GM21360 (cell line): ENCODE results near the gene SSX2IP.
A peak's percentile ranks its signal among the peaks of the same experiment; 100 is the strongest.

Source experiments
- ATAC-seq: cut with Tn5 transposase; IDR thresholded peaks from one replicate; pipeline ENCODE4 v1.9.1; 2021; ENCODE audit warnings: mild to moderate bottlenecking, moderate library complexity; ENCODE audit not compliant: unreplicated experiment

Gene SSX2IP

DNA sequence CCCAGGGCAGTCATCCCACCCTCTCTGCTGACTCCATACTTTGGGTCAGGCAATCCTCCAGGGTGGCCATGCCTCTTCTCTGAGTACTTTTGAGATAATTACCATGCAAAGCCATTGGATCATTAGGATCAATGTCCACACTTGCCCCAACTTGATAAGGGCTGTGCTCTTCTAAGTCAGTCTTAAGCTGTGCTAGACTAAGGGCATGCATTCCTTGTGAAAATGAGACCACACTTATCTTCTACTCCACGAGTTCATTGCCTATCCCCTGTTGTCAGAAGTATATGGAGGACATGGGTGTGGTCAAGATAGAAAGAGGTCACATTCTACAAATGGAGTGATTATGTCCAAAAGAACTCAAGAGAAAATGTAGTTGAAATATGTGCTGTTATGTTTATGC is 18.9 kb upstream of the SSX2IP start:
- no peak for ATAC-seq

DNA sequence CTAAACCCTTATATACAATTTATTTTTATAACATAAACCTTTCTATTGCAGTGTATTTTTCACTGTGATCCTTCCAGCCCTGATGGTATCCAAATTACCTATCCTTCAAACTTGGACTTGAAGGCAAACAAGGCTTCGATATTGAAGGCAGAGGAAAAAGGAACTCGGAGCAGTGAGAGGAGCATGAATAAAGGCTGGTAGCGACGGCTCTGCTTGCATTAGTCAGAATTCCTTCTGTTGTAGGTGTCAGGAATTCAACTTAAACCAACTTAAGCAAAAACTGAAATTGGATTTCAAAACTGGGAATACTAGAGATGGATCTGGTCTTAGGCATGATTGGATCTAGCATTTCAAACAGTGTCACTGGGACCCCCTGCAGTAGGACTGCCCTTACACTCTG is 17.8 kb upstream of the SSX2IP start:
- no peak for ATAC-seq

DNA sequence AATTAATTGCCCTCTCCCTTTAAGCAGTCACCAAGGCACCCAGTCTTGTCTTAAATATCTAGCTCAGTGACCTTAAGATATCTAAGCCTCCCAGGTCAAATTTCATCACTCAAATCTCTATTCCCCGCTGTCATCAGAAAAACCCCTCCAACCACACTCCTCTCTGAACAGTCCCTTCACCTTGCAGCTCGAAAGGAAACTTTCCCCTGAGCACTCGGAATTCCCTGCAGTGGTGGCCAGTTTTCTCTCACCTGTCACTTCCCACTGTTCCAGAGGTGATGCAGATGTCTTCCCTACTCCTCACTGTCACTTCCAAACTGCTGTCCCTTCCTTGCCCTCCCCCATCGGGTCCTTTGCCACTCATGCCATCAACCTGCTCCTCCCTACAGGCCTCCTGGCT is 15.3 kb upstream of the SSX2IP start:
- ATAC-seq = no peak

DNA sequence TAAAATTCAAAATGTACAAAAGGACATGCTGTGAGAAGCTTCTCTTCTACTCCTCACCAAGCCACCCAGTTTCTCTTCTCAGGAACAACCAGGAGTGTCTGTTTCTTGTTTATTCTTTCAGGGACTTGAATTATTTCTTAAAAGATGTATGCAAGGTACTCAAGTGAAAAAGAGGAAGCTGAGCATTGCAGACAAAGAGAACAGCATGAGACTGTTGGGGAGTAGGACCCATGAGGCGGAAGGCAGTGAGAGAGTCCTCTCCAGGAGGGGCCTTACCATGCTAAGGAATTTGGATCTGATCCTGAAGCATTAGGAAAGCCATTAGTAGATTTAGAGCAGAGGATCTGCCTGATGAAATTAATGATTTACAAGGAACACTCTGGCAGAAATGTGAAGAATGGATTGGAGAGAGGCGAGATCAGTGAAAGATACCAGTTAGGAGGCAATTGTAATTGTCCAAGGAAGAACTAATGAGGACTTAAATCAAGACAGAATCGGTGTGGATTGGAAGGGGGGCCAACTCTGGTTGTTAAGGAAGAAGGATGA is 14.7 kb upstream of the SSX2IP start:
- ATAC-seq = no peak

DNA sequence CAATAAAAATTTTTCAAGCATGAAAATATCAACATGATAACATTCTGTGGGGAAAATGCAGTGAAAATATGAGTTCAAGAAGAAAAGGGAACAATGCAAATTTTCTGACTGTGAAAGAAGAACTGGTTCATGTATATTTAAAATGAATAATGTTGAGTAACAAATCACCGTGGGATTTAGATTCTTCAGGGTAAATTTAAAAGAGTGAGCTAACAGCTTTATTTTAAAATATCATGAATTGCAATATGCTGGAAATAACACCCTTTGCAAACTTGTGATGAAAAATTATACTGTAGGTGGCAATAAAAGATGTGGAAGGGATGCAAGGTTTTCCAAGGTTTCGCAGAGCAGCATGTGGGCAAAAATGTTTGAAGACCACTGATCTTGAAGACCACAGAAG is 13.2 kb upstream of the SSX2IP start:
- ATAC-seq = no peak

DNA sequence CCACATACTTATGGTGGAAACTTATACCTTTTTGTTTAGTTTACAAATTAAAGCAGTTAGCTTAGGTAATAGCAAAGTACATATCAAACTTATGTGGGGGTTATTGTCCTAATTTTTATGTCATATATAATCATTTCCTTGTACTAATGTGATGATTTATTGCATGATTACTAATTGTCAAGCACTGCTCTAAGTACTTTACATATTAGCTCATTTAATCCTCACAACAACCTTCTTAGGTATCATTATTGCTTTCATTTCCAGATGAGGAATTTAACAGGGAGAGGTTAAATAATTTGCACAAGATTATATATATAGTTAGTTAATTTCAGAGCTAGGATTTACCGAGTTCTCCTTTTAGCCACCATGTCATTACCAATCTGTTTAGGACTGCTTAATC is 11.9 kb upstream of the SSX2IP start:
- ATAC-seq = no peak

DNA sequence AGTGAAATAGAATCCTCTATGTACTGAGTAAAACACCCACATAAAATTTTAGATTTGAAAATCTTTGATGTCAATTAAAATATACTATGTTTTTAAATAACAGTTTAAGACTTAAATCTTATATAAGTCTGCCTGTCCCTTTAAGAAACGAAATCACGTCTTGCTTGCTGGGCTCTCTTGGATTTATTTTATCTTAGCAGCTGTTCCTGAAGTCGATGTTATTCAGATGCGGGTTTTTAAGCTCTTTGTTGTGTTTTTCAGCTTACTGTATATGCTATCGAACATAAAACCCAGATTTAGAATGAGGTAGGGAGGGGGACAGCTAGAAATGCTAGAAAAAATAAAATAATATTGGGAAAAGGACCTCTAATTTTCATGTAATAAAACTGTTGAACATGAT is 11.1 kb upstream of the SSX2IP start:
- ATAC-seq = no peak

DNA sequence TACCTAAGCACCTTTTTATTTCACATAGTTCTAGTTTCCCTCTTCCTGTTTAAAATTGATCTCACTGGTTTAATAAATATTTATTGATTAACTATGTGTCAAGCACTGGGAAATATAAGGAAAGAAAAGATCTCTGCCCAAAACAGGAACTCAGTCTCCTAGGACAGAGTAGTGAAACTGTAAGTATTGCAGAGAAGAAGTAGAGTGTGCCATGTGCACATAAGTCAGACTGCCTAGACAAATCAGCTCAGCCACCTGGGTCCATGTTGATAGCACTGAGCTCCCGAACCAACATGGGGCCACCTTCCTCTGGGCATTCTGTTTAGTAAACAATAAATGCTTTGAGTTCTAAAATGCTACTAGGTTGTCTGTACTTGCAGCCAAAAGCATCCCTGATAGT is 9.8 kb upstream of the SSX2IP start:
- ATAC-seq = peak; percentile 96

DNA sequence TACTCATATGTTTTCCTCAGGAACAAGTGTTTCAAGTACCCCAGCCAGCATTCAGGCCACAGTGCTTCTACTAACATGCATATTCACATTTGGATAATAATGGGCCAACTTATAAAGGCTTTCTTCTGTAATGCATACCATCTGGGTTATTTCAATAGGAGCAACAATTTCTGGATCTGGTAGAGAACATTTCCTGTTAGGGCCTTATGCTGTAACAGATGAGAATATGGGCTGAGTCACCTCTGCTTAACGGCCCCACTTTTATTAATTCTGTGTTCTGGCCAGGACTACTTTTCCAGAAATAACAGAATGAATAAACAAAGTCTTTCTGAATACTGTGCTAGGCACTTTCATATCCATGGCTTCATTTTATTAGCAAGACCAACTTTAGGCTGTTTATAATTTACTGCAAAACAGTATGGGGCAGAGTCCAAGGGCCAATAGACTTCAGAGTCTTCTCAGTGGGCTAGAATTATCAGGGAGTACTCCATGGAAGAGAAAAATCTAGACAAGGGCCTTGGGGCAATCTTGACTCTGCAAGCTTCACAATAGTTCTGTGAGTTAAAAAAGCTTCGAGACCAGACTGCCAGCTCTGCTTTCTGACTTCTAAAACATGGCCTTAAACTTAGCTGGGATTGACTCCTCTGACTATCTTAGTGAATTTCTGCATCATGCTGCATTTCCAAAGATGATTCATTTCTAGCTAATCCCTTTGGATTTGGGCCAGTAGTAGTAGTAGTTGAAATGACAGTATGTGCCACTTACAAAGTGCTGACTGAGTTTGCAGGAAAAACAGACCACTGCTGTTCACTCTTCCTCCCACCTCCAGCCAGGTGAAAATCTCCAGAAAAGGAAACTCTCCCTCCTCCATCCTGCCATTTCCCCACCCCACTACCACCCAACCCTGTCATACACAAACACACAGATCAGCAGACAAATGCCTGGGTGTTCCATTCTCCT is 8.2 kb upstream of the SSX2IP start:
- ATAC-seq = no peak

DNA sequence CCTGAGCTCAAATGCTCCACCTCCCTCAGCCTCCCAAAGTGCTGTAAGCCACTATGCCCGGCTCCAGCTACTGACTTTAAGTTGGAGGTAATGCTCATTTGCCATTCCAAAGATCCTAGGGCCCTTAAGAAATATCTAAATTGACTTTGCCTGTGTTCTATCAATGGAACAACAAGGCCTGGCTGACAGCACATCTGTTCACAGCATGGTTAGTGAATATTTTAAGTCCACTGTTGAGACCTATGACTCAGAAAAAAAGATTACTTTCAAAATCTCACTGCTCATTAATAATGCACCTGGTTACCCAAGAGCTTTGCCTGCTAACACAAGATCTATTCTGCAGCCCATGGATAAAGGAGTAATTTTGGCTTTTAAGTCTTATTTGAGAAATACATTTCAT is 3.5 kb upstream of the SSX2IP start:
- no peak for ATAC-seq

DNA sequence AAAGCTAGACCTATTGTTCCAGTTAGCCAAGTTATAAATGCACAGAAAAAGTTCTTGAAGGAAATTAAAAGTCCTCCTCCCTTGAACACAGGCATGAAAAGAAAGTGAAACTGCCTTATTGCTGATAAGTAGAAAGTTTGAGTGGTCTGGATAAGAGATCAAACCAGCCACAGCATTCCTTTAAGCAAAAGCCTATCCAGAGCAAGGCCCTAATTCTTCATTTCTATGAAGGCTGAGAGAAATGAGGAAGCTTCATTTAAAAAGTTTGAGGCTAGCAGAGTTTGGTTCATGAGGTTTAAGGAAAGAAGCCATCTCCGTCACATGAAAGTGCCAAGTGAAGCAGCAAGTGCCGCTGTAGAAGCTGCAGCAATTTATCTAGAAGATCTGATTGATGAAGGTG is 2.7 kb upstream of the SSX2IP start:
- ATAC-seq = no peak

DNA sequence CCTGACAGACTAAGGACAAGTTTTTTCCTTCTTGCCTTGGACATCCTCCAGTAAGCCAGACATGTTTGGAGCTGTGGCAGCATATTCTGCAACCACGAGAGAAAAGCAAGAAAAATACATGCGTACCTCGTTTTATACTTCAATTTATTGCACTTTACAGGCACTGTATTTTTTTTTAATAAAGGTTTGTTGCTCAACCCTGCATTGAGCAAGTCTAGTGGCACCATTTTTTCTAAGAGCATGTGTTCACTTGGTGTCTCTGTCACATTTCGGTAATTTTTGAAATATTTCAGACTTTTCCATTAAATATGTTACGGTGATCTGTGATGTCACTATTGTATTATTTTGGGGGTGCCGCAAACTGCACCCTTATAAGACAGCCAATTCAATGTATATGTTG is 2.1 kb upstream of the SSX2IP start:
- no peak for ATAC-seq

DNA sequence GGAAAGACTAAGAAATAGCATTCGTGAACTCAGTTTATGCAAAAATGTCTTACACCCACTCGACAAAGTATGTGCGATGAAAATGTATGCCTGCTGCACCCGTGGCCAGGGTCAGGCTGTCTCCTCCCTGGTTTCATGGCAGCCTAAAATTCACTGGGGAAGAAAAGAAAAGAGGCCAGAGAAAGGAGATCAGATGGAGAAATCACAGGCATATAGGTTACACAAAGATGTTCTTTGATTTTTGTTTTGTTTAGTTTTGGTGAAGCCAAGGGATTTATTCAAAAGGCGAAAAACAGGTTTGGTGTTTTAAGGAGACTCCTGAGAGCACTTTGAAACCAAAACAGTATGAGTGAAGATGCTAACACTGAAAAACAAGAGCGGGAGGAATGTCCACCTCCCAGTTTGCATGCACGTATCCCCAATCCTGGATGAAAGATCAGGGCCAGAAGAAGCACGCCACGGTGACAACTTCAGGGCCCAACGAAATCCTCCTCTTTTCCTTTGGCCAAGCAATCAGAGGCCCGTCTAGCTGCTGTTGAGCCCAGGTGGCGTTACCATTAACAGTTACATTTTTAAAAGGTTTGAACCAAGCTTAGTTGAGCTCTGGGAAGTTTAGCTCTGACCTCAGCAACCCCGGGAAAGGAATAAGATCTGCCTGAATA is 992 bp upstream of the SSX2IP start:
- ATAC-seq = no peak

DNA sequence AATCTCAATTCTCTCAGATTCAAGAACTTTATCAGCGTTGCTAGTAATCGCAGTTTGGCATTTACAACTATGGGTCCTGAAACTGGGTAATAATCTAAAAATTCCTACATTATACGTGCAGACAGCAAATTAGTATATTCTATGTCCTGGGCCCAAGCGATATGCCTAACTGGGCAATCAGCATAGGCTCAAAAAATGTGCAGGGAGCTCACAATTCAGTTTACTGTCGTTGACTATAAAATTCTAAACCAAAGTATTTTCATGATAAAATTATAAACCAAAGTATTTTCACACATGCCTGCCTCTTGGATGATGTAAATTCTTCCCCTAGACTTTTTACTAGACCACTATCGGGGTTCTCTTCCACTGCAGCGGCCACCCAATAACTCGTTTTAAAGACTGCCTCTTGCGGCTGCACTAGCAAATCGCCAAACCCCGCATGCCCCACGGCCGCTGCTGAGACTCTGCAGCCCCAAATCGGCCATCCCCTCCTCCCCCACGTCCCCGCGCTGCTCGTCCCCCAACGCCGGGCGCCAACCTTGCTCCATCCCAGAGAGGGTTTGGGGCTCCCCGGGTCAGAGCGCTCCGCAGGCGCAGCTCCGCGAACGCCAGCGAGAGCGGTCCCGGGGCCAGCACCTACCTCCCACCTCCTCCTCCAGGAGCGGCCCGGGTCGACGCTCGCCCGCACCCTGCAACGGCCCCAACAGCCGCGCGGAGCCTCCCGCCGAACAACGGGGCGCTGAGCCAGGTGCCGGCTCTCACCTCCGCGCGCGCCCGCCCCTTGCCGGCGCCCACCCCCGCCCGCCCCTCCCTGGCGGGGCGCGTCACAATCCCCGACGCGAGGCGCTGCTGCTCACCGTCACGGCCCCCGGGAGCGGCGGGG is 506 bp downstream of the SSX2IP start:
- peak; percentile 23 for ATAC-seq

DNA sequence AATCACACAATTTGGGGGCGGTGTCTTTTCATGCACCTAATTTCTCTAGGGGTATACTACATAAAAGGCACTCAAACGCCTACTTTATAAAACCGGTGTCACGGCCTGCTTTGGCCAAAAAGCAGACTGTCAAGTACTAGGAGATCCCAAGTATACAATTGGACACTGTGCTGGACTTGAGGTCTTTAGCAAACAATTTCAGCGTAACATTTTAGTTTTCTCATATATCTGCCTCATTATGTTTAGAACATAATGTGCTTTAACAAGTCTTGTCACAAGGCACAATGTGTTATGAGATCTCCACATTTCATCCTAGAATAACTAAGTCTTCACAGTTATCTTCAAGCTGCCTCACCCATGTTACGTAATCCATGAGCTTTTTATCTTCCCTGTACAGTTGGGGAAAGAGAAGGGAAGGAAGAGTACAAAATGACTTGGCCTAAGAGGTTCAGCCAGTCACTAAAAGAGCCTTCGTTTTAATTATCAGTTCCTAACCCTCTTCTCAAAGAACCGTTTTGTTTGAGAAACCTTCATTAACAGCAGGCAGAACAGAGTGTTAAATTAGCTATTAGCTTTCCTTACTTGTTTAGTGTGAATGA is 1.7 kb downstream of the SSX2IP start:
- ATAC-seq = no peak

DNA sequence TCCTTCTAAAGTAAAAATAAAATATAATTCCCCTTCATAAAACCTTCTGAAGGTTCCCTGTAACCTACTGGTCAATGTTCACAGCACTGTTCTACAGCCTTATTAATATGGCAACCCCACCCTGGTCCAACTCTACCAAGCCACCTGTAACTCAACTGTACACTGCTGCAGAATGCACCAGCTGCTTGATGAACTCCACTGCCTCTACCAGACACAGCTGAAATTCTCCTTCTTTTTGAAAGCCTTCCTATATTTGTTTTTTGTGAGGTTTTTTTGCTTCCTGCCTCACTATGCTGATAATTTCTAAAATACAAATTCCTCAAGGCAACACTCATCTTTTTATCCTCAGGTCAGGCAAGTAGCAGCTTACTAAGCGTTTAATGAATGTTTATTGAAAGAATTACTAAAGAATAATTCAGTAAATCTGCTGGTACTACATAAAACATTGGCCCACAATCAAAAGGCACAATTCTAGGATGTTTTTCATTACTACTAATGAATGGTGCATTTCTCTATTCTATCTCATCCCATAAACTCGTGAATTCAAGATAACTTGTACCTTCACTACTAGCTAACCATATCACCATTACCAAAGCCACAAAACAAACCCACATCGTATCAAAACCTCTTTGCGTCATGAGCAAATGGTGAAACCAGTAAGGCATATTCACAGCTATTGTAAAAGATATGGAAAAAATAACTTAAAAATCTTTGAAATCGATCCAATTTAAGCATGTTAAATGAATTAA is 2.4 kb downstream of the SSX2IP start:
- no peak for ATAC-seq

DNA sequence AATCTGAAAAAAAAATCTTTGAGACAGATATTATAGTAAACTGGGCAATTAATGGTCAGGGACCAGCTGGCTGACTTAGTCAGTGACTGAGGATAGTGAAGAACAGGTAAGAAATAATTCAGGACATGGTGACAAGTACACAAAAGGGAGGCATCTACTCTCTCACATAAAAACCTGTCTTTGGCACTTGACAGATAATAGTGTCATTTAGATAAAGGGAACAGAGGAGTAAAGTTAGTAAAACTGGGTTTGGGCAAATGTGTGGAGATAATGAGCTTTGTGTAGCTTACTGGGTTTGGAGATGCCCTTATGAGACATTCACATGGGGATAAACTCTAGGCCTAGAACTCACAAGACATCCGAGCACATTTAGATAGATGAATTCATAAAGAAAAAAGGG is 4.0 kb downstream of the SSX2IP start:
- ATAC-seq = no peak

DNA sequence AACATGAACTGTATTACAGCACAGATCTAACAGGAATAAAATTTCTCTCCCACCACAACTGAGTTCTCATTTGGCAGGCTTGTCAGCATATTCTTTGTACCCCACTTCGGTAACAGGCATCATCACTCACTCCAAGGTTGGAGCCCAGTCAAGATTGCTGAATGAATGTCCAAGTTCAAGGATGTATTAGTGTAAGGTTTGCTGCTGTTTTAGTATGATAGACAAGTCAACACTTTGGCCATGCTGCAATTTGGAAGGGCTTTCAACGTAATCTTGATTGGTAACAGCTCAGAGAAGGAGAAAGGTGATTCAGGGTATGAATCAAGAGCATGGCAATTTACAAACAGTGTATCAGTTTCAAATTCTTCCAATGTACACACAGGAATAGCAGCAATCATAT is 6.8 kb downstream of the SSX2IP start:
- no peak for ATAC-seq

DNA sequence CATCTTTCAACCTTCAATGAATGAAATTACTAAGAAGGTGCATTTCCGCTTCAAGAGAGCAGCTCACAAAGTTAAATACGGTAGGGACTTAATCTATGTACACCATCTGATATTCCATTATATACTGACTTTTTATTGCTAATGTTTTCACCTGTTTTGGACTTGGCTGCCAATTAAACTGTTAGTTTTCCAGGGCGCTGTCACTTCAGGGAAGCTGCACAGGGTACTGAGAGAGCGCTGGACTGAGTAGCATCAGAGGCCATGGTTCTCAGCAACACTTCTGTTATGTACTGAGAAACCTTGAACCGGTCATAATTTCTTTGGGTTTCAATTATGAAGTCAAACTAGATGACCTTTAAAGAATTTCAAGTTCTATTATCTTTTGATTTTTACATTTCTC is 8.2 kb downstream of the SSX2IP start:
- no peak for ATAC-seq
